ENCODE measurements around the gene TAF4. TPM values are rescaled to one million over a fixed set of nuclear protein-coding genes. Genes with fewer than 3 reads are reported as not detected.

Gene TAF4
- total and polyA plus RNA-seq, 2 of the 13 experiments (the other 11 are each of a cell fraction or from before 2014, with no cell fraction given) = 5.9 to 12.0 TPM

- TF ChIP-seq SAFB2 (CRISPR knock-in tag; IDR thresholded peaks at IDR 0.05; ENCODE audit: borderline replicate concordance, low read depth) (no peak; the same call in 1 of the 2 replicates), AKNA (CRISPR knock-in tag; IDR thresholded peaks at IDR 0.05; ENCODE audit: borderline replicate concordance) (no peak), ZNF672 (CRISPR knock-in tag; IDR thresholded peaks at IDR 0.05) (no peak), MYPOP (CRISPR knock-in tag; IDR thresholded peaks at IDR 0.05) (no peak), SMAD9 (CRISPR knock-in tag; IDR thresholded peaks at IDR 0.05) (no peak), IRF9 (CRISPR knock-in tag; IDR thresholded peaks at IDR 0.05; ENCODE audit: borderline replicate concordance) (no peak), ZZZ3 (CRISPR knock-in tag; IDR thresholded peaks at IDR 0.05; ENCODE audit: borderline replicate concordance) (no peak), GLI4 (CRISPR knock-in tag; IDR thresholded peaks at IDR 0.05; ENCODE audit: borderline replicate concordance) (no peak), ZBTB8A (CRISPR knock-in tag; IDR thresholded peaks at IDR 0.05; ENCODE audit: borderline replicate concordance, low read depth) (no peak), ZNF383 (CRISPR knock-in tag; IDR thresholded peaks at IDR 0.05; ENCODE audit: borderline replicate concordance) (no peak), ZNF790 (CRISPR knock-in tag; IDR thresholded peaks at IDR 0.05; ENCODE audit: borderline replicate concordance) (no peak), ZNF280B (CRISPR knock-in tag; IDR thresholded peaks at IDR 0.05; ENCODE audit: borderline replicate concordance) (no peak), CENPT (CRISPR knock-in tag; IDR thresholded peaks at IDR 0.05; ENCODE audit: low read depth) (no peak), NFATC3 (CRISPR knock-in tag; IDR thresholded peaks at IDR 0.05) (no peak), ESRRA (CRISPR knock-in tag; IDR thresholded peaks at IDR 0.05; ENCODE audit: low read depth) (no peak), THYN1 (CRISPR knock-in tag; IDR thresholded peaks at IDR 0.05; ENCODE audit: borderline replicate concordance, low read depth) (0 out of 2 replicates have a peak, but pooled peaks have one; percentile 18), MATR3 (CRISPR knock-in tag; IDR thresholded peaks at IDR 0.05) (no peak), TBL1XR1 (IDR thresholded peaks at IDR 0.05; ENCODE audit: borderline replicate concordance, low read length, partially characterized antibody) (peak; percentile 46), ZSCAN30 (CRISPR knock-in tag; IDR thresholded peaks at IDR 0.05) (no peak), SIN3B (IDR thresholded peaks at IDR 0.05; ENCODE audit: low read length) (no peak)
Measured at GRCh38 chr20:62043131-62043914, 22.4 kb downstream of the TAF4 start (continued).

Measured in HepG2 (cell line).